ENCODE results near the gene CTCFL.

The CTCFL gene, protein sequence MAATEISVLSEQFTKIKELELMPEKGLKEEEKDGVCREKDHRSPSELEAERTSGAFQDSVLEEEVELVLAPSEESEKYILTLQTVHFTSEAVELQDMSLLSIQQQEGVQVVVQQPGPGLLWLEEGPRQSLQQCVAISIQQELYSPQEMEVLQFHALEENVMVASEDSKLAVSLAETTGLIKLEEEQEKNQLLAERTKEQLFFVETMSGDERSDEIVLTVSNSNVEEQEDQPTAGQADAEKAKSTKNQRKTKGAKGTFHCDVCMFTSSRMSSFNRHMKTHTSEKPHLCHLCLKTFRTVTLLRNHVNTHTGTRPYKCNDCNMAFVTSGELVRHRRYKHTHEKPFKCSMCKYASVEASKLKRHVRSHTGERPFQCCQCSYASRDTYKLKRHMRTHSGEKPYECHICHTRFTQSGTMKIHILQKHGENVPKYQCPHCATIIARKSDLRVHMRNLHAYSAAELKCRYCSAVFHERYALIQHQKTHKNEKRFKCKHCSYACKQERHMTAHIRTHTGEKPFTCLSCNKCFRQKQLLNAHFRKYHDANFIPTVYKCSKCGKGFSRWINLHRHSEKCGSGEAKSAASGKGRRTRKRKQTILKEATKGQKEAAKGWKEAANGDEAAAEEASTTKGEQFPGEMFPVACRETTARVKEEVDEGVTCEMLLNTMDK

DNA sequence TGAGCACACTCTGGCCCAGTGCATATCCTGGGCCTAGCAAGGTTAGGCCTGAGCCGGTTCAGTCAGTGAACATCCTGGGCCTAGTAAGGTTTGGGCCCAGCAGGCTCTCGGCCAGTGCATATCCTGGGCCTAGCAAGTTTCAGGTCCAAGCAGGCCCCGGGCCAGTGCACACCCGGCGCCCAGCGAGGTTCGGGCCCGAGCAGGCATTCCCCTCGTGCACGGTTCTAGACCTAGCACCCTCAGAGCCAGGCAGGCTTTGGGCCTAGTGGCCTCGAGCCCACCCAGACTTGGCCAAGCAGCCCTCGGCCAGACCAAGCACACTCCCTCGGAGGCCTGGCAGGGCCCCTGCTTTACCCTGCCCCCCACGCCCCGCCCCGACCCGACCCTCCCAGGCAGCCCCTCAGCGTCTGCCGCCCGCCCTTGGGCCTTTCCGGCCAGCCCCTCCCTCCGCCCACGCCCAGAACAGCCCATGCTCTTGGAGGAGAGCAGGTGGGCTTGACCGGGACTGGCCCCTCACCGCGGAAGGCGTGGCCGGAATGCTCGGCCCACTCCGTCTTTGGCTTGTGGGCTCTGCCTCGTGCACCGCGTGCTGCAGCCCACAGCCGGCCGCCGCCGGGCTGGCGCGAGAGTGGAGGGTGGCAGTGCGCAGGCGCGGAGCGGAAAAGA, at the start of gene CTCFL:
Gene CTCFL (minus strand): TSS at position 630 of the 666 bp plus-strand sequence. CDS start 935 bp downstream, outside the sequence.
- DNase-seq = no peak

DNA sequence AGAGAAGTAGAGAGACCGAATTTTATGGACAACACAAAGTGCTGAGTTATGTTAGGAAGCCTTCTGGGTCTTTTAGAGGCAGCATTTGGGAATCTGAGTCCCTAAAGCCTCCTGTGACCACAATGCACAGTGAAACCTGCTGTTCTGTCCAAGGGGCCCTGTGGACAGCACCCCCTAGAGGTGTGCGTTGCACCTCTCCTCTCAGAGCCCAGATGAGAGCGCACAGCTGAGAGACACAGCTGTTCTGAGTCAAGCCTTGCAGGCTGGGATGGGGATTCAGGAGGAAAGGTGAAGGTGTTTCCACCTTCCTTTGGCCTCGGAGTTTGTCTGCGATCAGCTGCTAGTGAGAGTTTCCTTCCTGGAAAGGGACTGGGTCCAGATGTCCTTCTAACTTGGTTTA, 49.0 kb upstream of the CTCFL start:
- DNase-seq = no peak

DNA sequence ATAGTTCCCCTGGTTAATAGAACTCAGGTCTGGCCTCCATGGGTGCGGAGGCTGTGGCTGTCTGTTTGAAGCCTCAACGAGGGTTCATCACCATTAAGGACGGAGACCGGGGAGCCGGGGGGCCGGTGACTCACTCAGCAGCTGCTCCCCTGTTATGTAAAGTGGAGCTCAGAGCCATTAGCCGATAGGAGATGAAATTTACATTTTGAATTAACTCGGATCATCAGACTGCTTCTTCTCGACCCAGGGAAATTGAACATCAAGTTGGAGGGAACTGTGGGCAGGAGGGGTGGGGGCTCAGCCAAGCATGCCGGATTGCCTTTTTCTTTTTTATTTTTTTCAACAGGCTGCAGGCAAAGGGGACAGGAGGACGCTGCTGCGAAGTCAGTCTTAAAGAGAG, 48.3 kb upstream of the CTCFL start:
- no peak for DNase-seq

DNA sequence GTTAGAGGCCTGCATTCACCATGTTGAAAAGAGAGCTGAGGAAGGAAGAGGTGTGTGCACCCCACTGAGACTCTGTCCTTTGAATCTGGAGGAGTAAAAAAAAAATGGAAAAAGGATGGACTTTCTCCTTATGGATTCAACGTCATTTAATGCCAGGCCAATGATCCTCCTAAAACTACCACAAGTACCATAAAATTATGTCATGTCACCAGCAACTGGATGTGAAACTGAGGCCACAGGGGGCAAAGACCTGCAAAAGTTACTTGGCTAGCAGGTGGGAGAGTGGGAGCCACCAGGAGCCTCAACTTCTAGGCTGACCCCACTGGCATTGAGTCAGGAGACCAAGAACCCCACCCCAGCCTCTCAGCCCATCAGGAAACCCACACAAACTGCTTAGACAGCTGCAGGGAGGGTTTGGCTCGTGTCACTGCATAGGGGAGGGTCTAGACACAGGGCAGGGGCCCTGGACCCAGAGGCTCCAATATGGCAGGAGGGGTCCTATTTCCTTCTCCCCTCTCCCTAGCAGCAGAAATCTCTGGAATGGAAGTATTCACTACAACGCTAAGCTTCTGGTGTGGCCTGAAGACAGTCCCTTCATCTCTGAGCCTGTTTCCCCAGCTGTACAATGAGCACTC, 47.0 kb upstream of the CTCFL start:
- DNase-seq = no peak

DNA sequence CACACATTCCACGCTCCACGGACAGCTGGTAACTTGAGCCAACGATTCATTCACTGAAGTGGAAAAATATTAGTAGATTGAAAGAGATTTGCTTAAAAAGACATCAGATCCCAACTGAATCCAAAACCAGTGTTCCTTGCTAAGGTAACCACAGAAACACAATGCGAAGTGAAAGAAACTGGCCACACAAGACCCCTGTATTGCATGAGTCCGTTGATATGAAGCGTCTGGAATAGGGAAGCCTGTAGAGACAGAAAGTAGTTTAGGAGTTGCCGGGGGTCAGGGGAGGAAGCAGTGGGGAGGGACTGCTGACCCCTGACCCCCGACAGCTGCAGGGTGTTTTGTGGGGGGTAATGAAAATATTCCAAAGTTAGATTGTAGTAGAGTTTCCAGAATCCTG, 46.0 kb upstream of the CTCFL start:
- DNase-seq = no peak

DNA sequence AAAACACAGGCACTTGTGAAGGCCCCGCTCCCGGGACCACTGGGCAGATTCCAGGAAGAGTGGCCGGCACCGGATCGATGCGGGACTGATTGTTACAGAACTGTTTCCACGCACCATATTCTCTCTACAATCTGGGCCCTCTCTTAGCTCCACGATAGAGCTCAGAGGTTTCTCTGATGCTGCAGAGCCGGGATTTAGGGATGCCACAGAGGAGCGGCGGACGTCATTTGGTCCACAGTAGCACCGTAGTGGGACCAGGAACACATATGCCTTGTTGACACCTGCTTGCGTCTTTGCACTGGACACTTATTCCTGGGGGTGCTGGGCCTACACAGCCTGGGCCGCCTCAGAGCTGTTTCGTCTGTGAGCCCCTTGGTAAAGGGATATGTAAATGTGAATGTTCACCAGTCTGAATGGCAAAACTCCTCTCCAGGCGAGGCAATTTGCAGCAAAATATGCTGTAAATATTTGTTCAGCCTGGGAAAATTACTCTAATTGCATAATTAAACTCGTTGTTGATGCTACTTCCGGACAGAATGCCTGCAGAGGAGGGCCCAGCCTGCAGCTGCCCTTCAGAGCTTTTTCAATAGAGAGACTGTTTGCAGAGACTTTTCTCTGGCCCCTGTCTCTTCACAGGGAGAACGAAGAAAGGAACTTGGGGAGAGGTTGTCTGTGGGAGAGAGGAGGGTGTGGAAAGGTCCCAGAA, 45.4 kb upstream of the CTCFL start:
- no peak for DNase-seq

DNA sequence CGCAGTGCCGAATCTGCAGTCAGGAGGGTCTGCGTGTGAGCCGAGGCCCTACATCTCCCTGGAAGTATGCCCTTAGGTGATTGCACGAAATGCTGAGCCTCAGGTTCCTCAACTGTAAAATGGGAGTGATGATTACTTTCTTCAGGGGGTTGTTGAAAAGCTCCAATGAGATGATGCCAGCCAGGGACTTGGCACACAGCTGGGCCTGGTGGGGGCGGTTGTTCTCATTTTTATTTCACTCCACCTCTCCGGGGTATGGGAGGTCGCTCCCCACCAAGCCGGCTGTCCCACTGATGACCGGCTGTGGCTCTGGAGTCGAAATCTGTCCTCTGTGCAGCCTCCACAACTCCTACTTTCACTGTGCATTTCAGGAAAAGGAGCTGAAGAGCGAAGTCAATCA, 44.0 kb upstream of the CTCFL start:
- DNase-seq = no peak

DNA sequence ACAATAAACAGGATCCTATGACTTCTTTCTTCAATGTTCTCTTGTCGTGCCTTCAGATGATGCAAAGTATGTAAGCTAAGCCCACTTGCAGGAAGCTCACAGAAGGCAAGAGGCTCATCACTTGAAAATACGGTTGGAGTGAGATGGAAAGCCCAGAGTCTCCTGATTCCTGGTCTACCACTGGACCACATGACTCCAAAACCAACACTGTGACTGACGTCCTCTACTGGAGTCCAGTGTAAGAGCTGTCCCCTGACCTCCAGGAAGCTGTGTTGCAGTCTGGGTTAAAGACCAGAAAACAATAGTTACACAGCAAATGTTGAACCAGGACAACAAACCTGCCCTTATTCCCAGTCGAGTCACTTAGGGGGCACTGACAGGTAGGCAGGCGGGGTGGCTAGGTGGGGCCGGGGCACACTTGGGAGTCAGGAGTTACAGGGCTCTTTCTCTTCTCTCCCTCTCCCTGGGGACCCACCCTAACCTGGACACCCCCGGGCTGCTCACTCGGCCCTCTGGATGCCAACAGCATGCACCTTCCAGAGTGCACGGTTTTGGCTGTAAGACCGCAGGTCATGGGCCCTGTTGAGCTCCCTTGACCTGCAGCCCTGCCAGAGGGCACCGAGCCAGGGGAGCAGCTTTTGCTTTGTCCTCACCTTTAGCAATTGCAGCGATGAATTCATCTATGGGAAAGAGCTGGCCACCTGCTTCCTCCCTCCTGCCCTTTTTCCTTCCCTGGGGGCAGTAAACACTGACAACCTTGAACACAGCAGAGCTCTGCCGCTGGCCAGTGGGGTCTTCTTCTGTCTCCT, 43.4 kb upstream of the CTCFL start:
- no peak for DNase-seq

DNA sequence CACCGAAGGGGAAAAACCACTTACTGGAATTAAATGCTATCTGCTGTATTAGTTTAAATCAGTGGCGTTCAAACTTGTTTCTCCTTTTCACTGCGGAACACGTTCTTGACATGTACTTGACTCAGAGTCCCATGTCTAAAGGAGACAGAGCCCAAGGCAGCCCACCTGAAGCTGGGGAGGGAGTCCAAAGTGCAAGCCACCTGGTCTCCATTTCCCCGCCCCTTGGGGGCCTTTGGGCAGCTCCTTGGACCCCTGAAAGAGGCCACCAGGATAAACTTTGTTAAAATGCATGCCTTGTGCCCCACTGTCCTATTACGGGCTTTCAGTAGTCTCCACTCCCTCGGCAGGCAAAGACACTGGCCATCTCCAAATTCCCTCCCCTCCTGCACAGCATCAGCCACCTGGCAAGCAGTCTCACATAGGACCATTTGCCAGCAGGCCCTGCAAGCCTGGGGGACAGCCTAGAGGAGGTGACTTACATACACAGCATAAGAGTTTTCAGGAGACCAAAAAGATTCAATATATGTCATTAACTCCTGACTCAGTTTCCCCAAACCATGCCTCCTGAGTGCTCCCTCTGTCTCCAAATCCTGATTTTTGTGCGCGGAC, 42.6 kb upstream of the CTCFL start:
- DNase-seq = no peak

DNA sequence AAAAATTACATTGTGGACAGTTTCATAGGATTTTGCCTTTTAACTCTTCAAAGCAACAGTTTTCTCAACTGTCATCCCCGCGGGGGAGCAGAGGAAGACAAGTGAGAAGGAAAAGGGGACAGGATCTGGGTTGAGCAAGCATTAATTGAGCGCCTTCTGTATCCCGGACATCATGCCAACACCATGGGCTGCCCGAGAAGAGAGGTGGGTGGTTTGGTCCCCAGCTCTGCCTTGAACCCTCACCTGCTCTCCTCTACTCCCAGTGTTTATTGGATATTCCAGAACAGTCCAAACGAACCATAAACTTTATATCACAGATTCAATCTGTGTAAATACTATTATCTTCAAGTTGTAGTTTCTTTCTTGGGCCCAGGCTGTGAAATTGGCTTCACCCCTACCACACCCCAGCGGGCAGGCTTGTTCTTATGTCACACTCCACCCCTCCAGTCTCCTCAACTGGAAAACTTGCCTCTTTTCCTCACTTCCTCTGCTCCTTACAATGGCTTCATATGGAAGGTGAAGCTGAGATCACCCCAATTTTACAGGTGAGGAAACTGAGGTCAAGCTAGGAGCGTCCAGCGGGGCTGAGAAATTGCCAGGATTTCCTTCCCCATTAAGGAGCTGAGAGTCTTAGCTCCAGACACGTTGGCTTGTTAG, 42.0 kb upstream of the CTCFL start:
- DNase-seq = no peak

DNA sequence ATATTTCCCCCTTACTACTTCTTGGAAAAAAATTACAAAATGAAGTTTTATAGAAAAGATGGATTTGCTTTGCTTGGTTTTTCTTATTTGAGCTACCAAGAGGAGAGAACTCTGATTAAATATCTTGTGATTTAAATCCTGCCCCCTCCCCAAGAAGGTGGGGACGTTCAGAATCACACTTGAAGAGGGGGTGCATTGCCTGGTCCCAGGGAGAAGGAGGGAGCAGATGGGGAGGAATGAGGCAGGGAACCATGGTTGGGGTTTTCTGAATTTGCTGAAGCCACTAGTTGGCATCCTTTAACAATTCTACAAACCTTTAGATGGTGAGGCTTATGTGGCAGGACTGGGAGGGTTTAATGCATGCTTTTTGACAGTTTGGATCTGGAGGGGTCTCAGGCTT, 41.5 kb upstream of the CTCFL start:
- DNase-seq = no peak

DNA sequence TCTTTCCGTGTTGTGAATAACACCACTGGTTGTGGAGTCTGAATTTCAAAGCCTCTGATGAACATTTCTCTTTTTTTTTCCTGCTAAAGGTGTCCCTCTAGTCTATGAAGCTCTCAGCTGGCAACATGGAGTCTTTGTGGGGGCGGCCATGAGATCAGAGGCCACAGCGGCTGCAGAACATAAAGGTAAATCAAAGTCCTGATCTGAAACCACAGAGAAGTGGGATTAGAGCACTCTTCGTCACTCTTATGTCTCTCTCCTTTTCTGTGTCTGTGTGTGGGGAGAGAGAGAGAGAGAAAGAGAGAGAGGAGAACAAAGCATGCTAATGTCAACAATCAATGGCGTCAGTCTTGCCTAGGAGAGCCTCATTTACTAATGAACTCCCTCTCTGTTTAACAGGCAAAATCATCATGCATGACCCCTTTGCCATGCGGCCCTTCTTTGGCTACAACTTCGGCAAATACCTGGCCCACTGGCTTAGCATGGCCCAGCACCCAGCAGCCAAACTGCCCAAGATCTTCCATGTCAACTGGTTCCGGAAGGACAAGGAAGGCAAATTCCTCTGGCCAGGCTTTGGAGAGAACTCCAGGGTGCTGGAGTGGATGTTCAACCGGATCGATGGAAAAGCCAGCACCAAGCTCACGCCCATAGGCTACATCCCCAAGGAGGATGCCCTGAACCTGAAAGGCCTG, 40.2 kb upstream of the CTCFL start:
- no peak for DNase-seq

DNA sequence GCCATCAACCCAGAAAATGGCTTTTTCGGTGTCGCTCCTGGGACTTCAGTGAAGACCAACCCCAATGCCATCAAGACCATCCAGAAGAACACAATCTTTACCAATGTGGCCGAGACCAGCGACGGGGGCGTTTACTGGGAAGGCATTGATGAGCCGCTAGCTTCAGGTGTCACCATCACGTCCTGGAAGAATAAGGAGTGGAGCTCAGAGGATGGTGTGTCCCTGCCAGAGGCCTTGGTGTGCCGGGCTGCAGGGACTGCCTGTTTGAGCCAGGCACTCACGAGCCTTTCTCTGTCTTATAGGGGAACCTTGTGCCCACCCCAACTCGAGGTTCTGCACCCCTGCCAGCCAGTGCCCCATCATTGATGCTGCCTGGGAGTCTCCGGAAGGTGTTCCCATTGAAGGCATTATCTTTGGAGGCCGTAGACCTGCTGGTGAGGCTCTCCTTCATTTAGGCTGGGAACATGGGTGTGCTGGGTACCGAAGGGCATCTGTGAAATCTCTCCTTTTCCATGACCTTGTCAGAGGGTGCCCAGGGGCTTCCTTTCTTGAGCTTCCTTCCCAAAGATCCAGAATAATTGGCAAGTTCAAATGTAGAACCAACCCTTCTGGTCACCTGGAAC, 39.4 kb upstream of the CTCFL start:
- no peak for DNase-seq

DNA sequence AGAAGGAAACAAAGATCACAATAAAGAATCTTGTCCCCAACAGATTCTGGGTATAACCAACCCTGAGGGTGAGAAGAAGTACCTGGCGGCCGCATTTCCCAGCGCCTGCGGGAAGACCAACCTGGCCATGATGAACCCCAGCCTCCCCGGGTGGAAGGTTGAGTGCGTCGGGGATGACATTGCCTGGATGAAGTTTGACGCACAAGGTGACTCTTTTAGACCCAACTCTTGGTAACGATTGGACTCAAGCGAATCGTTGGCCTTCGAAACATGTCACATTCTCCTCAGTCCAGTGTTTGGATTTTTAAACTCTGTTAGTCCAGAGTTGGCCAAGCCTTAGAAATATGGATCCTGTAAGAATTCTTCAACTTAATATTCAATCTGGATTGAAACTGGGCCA, 38.6 kb upstream of the CTCFL start:
- DNase-seq = no peak

DNA sequence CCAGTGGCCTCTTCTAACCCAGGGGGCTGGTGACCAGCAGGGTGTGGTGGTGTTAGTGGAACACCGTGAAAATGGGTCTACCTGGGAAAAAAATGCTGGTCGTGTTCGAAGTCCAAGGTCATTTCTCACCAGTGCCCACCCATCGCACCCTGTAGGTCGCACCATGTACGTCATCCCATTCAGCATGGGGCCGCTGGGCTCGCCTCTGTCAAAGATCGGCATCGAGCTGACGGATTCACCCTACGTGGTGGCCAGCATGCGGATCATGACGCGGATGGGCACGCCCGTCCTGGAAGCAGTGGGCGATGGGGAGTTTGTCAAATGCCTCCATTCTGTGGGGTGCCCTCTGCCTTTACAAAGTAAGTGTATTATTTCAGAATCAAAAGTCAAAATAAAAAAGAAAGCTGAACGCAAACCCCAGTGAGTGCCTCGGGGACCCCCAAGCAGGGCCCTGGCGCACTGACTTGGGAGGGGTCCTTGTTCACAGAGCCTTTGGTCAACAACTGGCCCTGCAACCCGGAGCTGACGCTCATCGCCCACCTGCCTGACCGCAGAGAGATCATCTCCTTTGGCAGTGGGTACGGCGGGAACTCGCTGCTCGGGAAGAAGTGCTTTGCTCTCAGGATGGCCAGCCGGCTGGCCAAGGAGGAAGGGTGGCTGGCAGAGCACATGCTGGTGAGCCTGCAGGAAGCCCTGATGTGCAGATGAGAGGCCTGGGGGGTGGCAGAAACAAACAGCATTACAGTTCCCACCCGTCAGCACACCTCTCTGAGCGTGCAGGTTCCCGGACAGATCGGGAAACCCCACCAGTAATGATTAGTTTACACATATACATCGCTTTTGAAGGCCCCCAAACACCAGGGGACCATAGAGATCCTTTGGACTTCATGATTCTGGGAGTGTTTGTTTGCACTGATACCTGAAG, 37.9 kb upstream of the CTCFL start:
- DNase-seq = no peak

DNA sequence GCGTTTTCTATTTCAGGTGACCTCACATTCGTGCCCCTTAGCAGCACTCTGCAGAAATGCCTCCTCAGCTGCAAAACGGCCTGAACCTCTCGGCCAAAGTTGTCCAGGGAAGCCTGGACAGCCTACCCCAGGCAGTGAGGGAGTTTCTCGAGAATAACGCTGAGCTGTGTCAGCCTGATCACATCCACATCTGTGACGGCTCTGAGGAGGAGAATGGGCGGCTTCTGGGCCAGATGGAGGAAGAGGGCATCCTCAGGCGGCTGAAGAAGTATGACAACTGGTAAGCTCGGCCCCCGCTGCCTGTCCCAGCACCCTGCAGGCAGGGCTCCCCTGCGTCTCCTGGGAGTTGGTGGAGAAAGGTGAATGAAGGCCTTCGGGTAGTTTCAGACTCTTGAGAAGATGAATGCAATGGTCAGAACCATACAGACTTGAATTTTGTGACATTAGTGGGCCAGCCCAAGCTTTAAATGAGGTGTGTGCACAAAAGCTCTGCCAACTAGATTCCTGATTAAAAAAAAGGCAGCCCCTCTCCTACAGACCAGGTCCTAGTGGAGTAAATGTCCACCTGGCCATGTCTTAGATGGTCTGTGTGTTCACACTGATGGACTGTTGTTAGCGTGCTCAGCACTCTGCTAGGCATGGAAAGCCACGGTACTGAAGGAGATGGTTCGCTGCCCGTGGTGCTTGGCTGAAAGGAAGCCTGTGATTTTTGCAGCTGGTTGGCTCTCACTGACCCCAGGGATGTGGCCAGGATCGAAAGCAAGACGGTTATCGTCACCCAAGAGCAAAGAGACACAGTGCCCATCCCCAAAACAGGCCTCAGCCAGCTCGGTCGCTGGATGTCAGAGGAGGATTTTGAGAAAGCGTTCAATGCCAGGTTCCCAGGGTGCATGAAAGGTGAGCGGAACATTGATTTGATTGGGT, 36.7 kb upstream of the CTCFL start:
- DNase-seq = no peak

DNA sequence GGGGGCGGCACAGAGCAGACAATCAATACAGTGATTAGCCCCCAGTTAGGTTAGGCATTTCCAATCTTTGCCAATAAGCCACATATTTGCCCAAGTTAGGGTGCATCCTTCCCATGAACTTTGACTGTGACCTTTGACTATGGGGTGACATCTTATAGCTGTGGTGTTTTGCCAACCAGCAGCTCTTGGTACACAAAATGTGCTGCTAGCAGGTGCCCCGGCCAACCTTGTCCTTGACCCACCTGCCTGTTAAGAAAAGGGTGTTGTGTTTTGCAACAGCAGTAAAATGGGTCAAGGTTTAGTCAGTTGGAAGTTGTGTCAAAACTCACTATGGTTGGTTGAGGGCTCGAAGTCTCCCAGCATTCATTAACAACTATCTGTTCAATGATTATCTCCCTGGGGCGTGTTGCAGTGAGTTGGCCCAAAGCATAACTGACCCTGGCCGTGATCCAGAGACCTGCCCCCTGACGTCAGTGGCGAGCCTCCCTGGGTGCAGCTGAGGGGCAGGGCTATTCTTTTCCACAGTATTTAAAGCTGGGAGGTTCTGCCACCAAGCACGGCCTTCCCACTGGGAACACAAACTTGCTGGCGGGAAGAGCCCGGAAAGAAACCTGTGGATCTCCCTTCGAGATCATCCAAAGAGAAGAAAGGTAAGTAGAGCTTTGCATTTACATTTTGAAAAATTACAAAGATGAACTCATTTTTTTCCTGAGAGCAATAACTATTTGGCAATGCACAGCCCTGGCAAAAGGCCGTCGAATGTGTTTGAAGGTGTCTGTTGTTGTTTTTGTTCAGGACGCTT, 35.8 kb upstream of the CTCFL start, which contains the start of gene PCK1:
Gene PCK1 (plus strand): TSS at position 557 of the 802 bp plus-strand sequence. CDS start 302 bp downstream, outside the sequence.
- no peak for DNase-seq

Data from NCI-H1092 (cell line).